GM12892 (cell line): ENCODE data around the gene FAM181A. TPM values are rescaled to one million over a fixed set of nuclear protein-coding genes. Genes with fewer than 3 reads are reported as not detected.

Experiments
- DNase-seq: peaks from one replicate; pipeline ENCODE4 v3.0.0; 2011; ENCODE audit not compliant: insufficient read length
- FAIRE-seq: peaks from 2 replicates; lab custom pipeline; 2011; peaks lifted over from hg19 to GRCh38; lab: Jason Lieb, UNC
- POLR2A ChIP-seq: IDR thresholded peaks from 2 replicates; pipeline ENCODE4 v1.6.1; 2011; ENCODE audit warnings: low read depth, low read length, control low read depth
- POLR2AphosphoS5 ChIP-seq: IDR thresholded peaks from 2 replicates; pipeline ENCODE4 v1.6.1; 2011; ENCODE audit warnings: low read depth, low read length, control low read depth
- TAF1 ChIP-seq: IDR thresholded peaks from 2 replicates; pipeline ENCODE4 v1.6.1; 2011; ENCODE audit warnings: low read depth, mild to moderate bottlenecking, control low read depth, low read length, borderline replicate concordance
- polyA plus RNA-seq: library from polyadenylated mRNA; unstranded; fragments of >200 nt; gene quantifications from one replicate; pipeline ENCODE4 v1.2.1, GENCODE V29; 2012; ENCODE audit warnings: missing spikeins, inconsistent platforms; ENCODE audit not compliant: missing spikeins

The FAM181A gene
- not detected for polyA plus RNA-seq

DNA sequence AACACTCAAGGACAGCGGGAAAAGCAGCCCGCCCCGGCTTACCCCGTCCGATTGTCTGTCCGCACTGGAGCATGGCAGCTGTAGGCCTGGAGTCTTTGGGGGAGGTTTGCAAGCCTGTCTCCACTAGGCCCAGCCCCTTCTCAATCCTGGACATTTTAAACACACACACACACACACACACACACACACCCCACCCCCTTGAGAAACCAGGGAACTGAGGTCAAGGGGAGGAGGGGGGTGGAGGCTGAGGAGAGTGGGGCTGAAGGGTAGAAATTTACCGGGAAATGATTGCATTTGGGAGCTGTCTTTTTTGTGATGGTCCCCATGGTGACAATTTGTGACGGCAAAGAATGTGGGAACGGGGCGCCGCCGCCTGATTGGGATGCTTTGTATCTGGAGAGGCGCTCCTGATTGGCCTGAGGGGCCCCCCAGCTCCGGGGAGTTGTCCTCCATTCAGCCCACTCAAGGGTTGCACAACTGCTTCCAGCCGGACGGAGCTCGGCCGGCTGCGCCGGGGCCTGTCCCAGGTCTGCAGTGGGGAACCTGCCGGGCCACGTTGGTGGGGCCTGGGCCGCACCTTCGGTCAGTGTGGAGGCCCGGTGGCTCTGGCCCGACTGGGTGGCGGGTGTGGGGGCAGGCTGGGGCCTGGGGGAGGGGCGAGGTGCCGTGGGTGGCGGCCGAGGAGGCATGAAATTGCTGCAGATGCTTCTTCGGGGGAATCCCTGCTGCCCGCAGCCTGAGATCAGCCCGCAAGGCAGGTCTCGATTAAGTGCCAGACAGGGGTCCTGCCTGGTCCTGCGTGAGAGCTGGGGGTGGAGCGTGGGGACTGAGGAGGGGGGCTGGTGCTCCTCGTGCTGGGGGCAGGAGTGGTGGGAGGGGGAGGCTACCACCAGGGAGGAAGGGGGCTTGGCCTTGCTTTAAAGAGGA, at the start of gene FAM181A:
FAM181A (plus strand) TSS at position 472 of the 927 bp plus-strand sequence. CDS start 942 bp downstream, outside the sequence.
- FAIRE-seq: no peak
- TF ChIP-seq POLR2A: no peak
- TF ChIP-seq POLR2AphosphoS5: no peak
- no peak for TF ChIP-seq TAF1
- DNase-seq: no peak

DNA sequence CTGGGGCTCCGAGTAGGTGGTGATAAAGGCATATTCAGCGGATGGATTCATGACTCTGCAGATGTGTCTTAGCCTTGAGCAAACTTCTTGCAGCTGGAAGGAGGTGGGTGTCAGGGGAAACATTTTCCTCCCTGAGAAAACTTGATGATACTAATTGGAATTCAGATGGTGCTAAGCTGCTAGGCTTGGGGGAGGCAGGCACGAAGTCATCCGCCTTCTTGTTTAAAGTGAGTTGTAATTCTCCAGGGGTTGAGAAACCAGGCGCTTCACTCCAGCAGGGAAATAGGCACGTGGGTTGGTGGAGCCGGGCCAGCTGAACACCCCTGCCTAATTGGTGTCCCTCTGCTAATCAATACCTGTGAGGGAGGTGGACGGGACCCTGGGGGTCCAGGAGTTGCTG, 48.9 kb upstream of the FAM181A start:
- DNase-seq: no peak
- TF ChIP-seq TAF1 (no peak), POLR2A (no peak), POLR2AphosphoS5 (no peak)
- FAIRE-seq: no peak

DNA sequence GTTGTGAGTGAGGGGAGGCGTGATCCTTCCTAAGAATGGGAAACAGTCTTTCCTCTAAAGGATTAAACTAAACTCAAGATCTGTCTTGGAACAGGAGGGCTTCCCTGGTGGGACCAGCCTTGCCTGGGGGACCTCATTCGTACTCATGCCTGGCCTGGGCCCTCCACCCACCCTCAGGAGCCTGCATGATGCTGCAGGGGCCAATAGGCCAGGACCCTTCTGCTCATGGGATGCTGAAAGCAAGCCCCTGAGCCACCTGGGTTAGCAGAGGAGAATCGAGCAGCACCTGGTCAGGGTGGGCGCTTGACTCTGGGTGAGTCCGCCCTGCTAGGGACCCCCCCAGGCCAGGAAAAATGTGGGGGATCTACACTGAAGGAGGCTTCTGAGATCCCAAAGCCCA, 48.3 kb upstream of the FAM181A start:
- TF ChIP-seq POLR2A: no peak
- TF ChIP-seq TAF1: no peak
- TF ChIP-seq POLR2AphosphoS5: no peak
- FAIRE-seq (no peak), DNase-seq (no peak)

DNA sequence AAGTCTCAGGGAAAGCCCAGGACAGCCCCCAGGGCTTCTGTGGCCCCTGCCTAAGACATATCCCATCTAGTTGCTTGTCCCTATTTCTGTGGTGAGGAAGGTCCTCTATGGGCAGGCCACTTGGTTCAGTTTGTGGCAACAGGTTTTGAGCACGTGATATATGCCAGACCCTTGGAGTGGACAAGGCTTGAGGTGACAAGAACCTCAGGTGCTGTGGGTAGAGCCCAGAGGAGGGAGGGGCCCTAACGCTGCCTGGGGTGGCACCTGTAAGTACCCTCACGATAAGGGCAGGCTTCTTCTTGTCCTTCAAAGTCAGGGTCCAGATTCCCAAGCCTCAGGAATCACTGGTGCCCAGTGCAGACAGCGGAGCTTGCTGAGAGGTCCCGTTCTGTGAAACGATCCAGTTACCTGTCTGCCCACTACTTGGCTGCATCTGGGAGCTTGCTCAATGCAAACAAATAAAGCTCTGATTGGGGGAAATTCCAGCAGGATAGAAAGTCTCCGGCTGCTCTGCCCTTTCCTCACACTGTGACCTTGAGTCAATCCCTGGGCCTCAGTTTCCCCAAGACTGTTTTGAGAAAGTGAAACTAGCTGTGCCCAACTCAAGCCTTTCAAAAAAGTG, 47.7 kb upstream of the FAM181A start:
- FAIRE-seq (no peak), DNase-seq (no peak)
- TF ChIP-seq POLR2AphosphoS5 (no peak), TAF1 (no peak), POLR2A (no peak)

DNA sequence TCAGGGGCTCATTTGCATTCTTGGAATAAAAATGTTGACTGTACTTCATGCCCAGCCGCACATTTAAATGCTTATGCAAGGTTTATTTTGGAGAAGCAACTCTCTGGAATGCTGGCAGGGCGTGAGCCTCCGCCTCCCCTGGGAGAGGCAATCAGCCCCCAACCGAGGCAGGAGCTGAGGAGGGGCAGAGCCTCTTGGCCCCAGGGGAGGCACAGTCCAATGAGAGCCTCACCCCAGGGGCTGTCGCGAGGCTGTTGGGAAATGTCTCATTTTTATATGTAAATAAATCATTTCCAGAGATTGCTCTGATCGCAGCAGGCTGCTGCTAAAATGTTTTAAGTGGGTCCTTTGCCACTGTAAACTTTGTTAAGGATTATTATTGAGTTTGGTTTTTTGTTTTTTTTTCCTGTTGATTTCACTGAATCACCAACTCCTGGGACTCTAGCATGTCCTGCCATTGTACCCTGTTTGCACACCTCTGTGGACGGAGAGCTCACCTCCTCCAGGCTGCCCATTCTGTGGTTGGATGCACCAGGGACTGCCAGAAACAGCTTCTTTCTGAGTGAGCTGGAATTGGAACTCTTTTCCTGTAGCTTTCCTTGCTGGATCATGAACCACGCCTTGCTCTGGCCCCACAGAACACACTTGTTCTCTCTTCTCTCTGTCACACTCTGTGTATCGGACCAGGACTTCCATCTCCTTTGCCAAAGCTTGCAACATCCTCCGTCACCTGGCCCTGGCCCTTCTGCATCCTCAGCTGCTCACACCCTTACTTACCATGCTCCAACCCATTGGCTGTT, 46.9 kb upstream of the FAM181A start:
- DNase-seq (no peak), FAIRE-seq (no peak)
- TF ChIP-seq POLR2AphosphoS5 (no peak), TAF1 (no peak), POLR2A (no peak)

DNA sequence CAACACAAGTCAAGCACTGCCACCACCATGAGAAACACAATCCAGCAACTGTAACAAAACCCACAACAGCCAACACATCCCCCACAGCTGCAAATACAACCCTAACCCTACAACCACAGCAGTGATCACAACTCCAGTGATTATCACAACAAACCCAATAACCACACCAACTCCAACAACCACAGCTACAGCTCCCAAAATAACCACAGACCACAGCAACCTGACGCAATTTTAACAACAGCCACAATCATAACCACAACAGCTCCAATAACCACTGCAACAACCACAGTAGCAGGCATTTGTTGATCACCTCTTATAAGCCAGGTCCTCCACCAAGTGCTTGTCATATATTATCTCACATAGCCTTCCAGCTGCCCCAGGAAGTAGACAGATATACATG, 42.2 kb upstream of the FAM181A start:
- FAIRE-seq: no peak

DNA sequence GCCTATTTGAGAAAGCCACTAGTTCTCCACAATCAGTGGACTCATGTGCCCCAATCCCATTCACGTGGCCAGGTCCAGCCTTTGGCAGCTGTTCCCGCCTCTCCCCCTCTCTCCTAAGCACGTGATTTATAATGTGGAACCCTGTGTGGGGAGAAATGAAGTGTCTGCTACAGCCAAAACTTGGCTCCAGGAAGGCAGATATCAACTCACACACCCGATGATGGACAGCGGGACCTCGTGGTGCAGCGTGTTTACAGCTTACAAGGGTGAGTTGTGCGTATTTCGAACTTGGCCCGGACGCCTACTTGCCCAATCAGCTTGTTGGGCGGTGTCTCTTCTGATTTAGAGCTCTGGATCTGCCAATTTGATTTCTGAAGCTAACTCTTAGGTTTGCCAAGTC, 38.1 kb upstream of the FAM181A start:
- FAIRE-seq: no peak

More for the DNA sequence above, 42.2 kb upstream of the FAM181A start:
- DNase-seq: no peak
- TF ChIP-seq POLR2A (no peak), TAF1 (no peak), POLR2AphosphoS5 (no peak)

DNA sequence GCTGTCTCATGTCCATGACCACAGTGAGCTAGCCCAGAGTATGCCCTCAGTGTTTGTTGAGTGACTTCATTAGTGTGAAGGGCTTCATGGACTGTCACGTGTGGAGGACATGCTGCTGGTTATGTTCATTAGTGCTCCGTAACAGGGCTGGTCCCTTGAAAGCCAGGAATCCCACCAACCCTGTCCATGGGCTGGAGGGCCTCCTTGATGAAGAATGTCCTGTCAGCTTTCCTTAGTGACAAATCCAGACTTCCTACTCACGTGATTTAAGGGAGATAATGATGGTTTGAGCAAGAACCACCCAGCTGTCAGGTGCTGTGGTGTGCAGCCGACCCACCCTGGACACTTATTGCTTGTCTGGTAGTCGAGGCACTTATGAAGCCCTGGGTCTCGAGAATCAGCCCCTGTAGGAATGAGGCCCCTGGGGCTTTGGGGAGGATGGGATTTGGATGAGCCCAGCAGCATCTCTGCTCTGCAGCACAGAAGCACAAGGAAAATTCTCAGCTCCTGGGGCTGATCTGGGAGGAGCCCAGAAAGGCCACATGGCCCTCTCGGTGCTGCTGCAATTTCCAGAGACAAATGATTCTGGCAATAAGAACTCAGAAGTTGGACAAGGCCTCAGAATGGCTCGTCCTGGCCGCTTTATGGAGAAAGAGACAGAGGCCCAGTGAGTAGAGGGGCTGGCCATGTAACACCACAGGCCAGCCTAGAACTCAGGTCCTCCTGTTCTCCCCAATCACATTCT, 37.2 kb upstream of the FAM181A start:
- DNase-seq (no peak), FAIRE-seq (no peak)
- no peak for TF ChIP-seq TAF1
- no peak for TF ChIP-seq POLR2AphosphoS5
- TF ChIP-seq POLR2A: no peak

More for the DNA sequence above, 38.1 kb upstream of the FAM181A start:
- no peak for TF ChIP-seq TAF1
- TF ChIP-seq POLR2A: no peak
- TF ChIP-seq POLR2AphosphoS5: no peak
- no peak for DNase-seq

DNA sequence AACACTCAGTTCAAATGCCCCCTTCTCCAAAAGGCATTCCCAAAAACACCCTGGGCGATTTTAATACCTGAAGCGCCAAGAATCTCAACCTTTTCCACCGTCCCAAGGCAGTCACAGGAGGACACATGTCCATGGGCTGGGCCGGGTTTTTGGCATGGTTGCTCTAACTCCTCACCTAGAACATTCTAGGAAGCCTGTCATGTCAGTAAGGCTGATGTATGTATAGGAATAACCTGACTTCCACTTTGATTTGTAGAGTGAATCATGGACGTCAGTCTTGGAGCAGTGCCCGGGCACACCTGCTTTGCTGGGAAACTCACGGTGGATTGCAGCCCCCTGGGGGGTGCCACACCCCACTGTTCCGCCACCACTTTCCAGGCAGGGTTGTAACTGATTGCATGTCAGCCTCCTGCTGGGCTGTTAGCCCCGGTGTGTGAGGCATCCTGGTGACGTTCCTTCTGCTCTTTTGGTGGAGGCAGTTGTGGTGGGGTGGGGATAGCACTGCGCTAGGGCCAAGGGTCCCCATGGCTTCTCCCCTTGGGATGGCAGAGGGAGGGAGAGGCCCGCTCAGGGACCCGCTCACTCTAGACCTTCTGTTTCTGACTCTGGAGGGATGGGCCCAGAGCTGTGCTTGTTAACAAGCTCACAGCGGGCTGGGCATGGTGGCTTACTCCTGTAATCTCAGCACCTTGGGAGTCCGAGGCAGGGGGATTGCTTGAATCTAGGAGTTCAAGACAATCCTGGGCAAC, 35.2 kb upstream of the FAM181A start:
- FAIRE-seq: no peak
- DNase-seq: no peak
- TF ChIP-seq POLR2AphosphoS5 (no peak), TAF1 (no peak), POLR2A (no peak)

DNA sequence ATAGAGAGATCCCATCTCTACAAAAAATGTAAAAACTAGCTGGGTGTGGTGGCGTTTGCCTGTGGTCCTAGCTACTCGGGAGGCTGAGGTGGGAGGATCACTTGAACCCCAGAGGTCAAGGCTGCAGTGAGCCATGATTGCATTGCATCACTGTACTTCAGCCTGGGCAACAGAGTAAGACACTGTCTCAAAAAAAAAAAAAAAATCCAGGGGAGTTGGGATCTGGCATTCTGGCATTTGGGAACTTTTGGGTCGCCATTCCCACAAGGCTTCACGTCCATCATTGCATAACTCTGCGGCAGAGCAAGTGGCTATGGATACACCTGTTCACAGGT, 34.7 kb upstream of the FAM181A start:
- TF ChIP-seq POLR2AphosphoS5 (no peak), TAF1 (no peak), POLR2A (no peak)
- DNase-seq (no peak), FAIRE-seq (no peak)

DNA sequence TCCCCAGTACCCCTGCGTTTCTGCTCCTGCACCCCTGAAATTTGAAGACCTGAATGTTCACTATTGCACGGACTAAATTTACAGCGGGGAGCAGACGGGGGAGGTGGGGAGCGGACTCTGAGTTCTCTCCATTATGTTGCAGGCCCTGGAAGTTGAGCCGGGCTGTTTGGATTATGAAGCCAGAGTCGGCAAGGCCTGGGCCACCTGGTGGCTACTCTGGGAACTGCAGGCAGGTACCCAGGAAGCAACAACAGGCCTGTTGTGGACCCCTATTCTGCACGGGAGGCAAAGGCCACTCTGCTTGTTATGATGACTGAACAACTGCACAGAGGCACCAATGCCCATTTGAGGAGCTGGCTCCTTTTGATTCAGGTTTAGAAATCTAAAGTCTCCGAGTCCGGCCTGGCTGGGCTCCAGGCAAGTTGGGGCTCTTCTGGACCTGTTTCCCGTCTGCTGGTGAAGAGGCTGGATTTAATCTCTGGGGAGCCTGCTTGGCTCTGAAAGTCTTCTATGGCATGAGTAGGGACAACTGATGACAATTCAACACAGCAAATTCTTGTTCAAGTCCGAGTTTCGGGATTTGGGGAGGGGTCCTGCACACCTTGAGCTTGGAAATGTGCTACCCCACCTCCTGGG, 34.1 kb upstream of the FAM181A start:
- TF ChIP-seq POLR2A: no peak
- TF ChIP-seq TAF1: no peak
- TF ChIP-seq POLR2AphosphoS5: no peak
- FAIRE-seq (peak; percentile 51), DNase-seq (peak; percentile 62)
